T-cell (primary cell): ENCODE measurements around the gene FNBP1L. TPM values are rescaled to one million over a fixed set of nuclear protein-coding genes. Genes with fewer than 3 reads are reported as not detected.

Experiments
- ATAC-seq, 4 experiments: fragments of 200-7000 bp in 3 of 4; fragments of 150-1000 bp in 1 of 4; cut with Tn5 transposase; replicated peaks in 1 of 4; 1 replicate in 3 of 4; 2 replicates in 1 of 4; pipeline ENCODE4 v1.10.0; 2021; ENCODE audit warnings: moderate library complexity in 3 of 4, mild to moderate bottlenecking in 2 of 4, moderate number of reproducible peaks in 1 of 4
- CTCF ChIA-PET, 2 donors: fragments of 300-600 bp; sonication (Branson Sonifier 250); formaldehyde crosslinking; loops; one replicate each; lab custom pipeline; 2022; ENCODE audit warnings: antibody characterized with exemption in 2 of 2; lab: Charles Lee
- POLR2A ChIA-PET, 2 donors: fragments of 300-600 bp; sonication (Branson Sonifier 250); formaldehyde crosslinking; loops; one replicate each; lab custom pipeline; 2022; ENCODE audit warnings: antibody characterized with exemption in 2 of 2; lab: Charles Lee
- DNase-seq, 35 experiments: peaks; one replicate each; pipeline versions ENCODE4 v3.0.0 to v3.0.0-alpha.2; 2013 to 2023
- H3K27ac ChIP-seq: one replicate; pipeline ENCODE4 v1.5.1; 2013; ENCODE audit warnings: low read length
- H3K27me3 ChIP-seq, 2 experiments: replicated peaks in 1 of 2; 1 replicate in 1 of 2; 2 replicates in 1 of 2; pipeline versions ENCODE4 v1.6.1 to v1.7.0; 2013; ENCODE audit warnings: low read length in 1 of 2, mixed read lengths in 1 of 2; ENCODE audit not compliant: control insufficient read depth in 2 of 2, insufficient read depth in 2 of 2; ENCODE audit errors: extremely low read depth in 1 of 2
- H3K36me3 ChIP-seq, 2 donors: 1 replicate in 1 of 2; 2 replicates in 1 of 2; pipeline versions ENCODE4 v1.6.1 to v1.7.0; 2013; ENCODE audit warnings: low read length in 1 of 2; ENCODE audit not compliant: control insufficient read depth in 2 of 2, insufficient read depth in 1 of 2; ENCODE audit errors: extremely low read depth in 1 of 2
- H3K4me1 ChIP-seq, 2 experiments: 1 replicate in 1 of 2; 2 replicates in 1 of 2; pipeline versions ENCODE4 v1.6.1 to v1.7.0; 2013; ENCODE audit warnings: low read length in 2 of 2, mixed read lengths in 1 of 2; ENCODE audit not compliant: insufficient read depth in 2 of 2, control insufficient read depth in 1 of 2; ENCODE audit errors: extremely low read depth in 1 of 2
- H3K4me3 ChIP-seq, 2 donors: 1 replicate in 1 of 2; 2 replicates in 1 of 2; pipeline versions ENCODE4 v1.5.1 to v1.7.0; 2013; ENCODE audit warnings: mild to moderate bottlenecking in 2 of 2, low read length in 1 of 2, moderate library complexity in 1 of 2; ENCODE audit not compliant: control insufficient read depth in 1 of 2; ENCODE audit errors: extremely low read depth in 1 of 2
- H3K9me3 ChIP-seq: 2 replicates; pipeline ENCODE4 v1.7.0; 2013
- H3K27ac Mint-ChIP-seq, 2 donors: one replicate each; pipeline ENCODE4 v1.8.0; 2020 to 2021; ENCODE audit warnings: mild to moderate bottlenecking in 2 of 2, mixed read lengths in 2 of 2
- H3K27me3 Mint-ChIP-seq, 2 donors: one replicate each; pipeline ENCODE4 v1.8.0; 2021 to 2022; ENCODE audit warnings: mixed read lengths in 2 of 2
- H3K36me3 Mint-ChIP-seq: one replicate; pipeline ENCODE4 v1.8.0; 2021; ENCODE audit warnings: mixed read lengths
- H3K4me1 Mint-ChIP-seq, 3 donors: one replicate each; pipeline ENCODE4 v1.8.0; 2020 to 2022; ENCODE audit warnings: mixed read lengths in 3 of 3, mild to moderate bottlenecking in 1 of 3
- H3K4me3 Mint-ChIP-seq, 3 donors: one replicate each; pipeline ENCODE4 v1.8.0; 2020 to 2022; ENCODE audit warnings: mild to moderate bottlenecking in 3 of 3, mixed read lengths in 3 of 3, moderate library complexity in 3 of 3
- H3K9me3 Mint-ChIP-seq, 3 donors: one replicate each; pipeline ENCODE4 v1.8.0; 2020 to 2022; ENCODE audit warnings: mixed read lengths in 3 of 3
- WGBS: methylation state at CpG from one replicate; pipeline ENCODE4 v1.1.5; 2013; ENCODE audit warnings: missing lambda C conversion rate; ENCODE audit not compliant: insufficient coverage; 5-methylcytosine and 5-hydroxymethylcytosine counted together
- total RNA-seq, 35 experiments: library from RNA in 6 of 35; stranded (reverse) in 6 of 35; fragments of 120-200 nt in 1 of 35; gene quantifications; one replicate each; pipeline versions ENCODE4 v1.2.1 to v1.2.4 and lab custom pipeline; 2013 to 2026

Gene FNBP1L
- total RNA-seq = 1 to 10 TPM; 1.2 to 3.2 (median 1.6) TPM
- total RNA-seq (2013) = 0.99 TPM
- total RNA-seq (lab: John Stamatoyannopoulos, UW) = 1.2 to 70.5 (median 4.3) reads per million in 29 experiments

- peak within 1 kb of the TSS; percentile 66 to 69 for H3K27ac Mint-ChIP-seq
- peak within 1 kb of the TSS; percentile 91 to 95 (median 92) for H3K4me3 Mint-ChIP-seq
- Histone ChIP-seq H3K27ac (no peak within 1 kb of the TSS), H3K4me1 (peaks cover 8 to 22% of the 10 kb centered on the region in 2 experiments), H3K9me3 (no peaks in the 10 kb centered on the region), H3K4me3 (peak within 1 kb of the TSS; percentile 61 to 92), H3K36me3 (no peaks in the 10 kb centered on the region), H3K27me3 (peaks cover 2 to 35% of the 10 kb centered on the region in 2 experiments)
- H3K9me3 Mint-ChIP-seq = no peaks in the 10 kb centered on the region
- WGBS = under 1% methylated on average over 46 of the region's 52 CpGs
- peaks cover 15 to 24% (median 20%) of the 10 kb centered on the region in 3 donors for H3K4me1 Mint-ChIP-seq
- POLR2A ChIA-PET = no interaction called here
- peaks cover 27 to 46% of the 10 kb centered on the region in 2 donors for H3K27me3 Mint-ChIP-seq
- CTCF ChIA-PET = interaction anchor here (0.6 to 1.5 kb wide), 5 partner anchors 9 to 685 kb away, joined by 3 to 6 read pairs (median 5); no protein-coding TSS in a partner anchor
- H3K36me3 Mint-ChIP-seq = no peaks in the 10 kb centered on the region
- ATAC-seq (peak; percentile 79 to 92 (median 86)), DNase-seq (peak in 34 of 35 experiments; percentile 3 to 70 (median 44))
Measured at GRCh38 chr1:93447481-93448291, at the start of gene FNBP1L. TSS of gene FNBP1L (plus strand) at chr1:93448118. CDS start at chr1:93448282, 164 bp downstream.

DNA sequence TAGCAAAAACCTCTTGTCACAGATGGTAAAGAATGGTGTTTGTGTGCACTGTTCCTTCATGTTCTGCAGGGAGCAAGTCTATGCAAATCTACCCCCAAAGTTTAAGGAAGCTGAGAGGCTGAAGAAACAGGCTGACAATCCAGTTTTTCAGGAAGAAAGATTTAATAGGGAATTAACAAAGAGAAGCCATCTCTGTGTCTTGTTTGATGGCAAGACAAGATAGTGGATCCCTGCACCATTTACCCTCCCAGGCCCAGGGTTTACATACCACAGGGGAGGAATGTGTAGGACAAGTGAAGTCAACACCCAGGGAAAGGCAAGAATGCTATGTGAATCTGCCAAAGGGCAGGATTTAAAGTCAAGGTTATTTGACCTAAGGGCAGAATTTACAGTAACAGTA, 48.1 kb upstream of the FNBP1L start:
- Histone ChIP-seq H3K4me1 (no peaks in the 10 kb centered on the region), H3K36me3 (no peaks in the 10 kb centered on the region), H3K27ac (no peak overlapping the region), H3K9me3 (no peaks in the 10 kb centered on the region), H3K27me3 (no peaks in the 10 kb centered on the region), H3K4me3 (no peak overlapping the region)
- POLR2A ChIA-PET = no interaction called here
- ATAC-seq (no peak), DNase-seq (no peak)
- H3K9me3 Mint-ChIP-seq = no peaks in the 10 kb centered on the region
- no peaks in the 10 kb centered on the region for H3K27me3 Mint-ChIP-seq
- no peaks in the 10 kb centered on the region for H3K4me1 Mint-ChIP-seq
- H3K36me3 Mint-ChIP-seq = no peaks in the 10 kb centered on the region
- CTCF ChIA-PET = no interaction called here
- no peak overlapping the region for H3K27ac Mint-ChIP-seq
- H3K4me3 Mint-ChIP-seq = no peak overlapping the region

GRCh38 chr1:93408203-93408602, 39.7 kb upstream of the FNBP1L start:
- peaks cover 11% of the 10 kb centered on the region in 2 donors for H3K27me3 Mint-ChIP-seq
- DNase-seq (no peak), ATAC-seq (no peak)
- H3K4me1 Mint-ChIP-seq = peaks cover 0 to 3% (median 0%) of the 10 kb centered on the region in 3 donors
- H3K9me3 Mint-ChIP-seq = peaks cover 0 to 10% (median 0%) of the 10 kb centered on the region in 3 donors
- CTCF ChIA-PET = no interaction called here
- Histone ChIP-seq H3K27me3 (peaks cover 0 to 9% of the 10 kb centered on the region in 2 experiments), H3K4me3 (no peak overlapping the region), H3K27ac (no peak overlapping the region), H3K4me1 (no peaks in the 10 kb centered on the region), H3K9me3 (no peaks in the 10 kb centered on the region), H3K36me3 (no peaks in the 10 kb centered on the region)
- no peak overlapping the region for H3K4me3 Mint-ChIP-seq
- WGBS = 80% methylated on average over 1 of the region's 4 CpGs
- no peak overlapping the region for H3K27ac Mint-ChIP-seq
- H3K36me3 Mint-ChIP-seq = peaks cover 12% of the 10 kb centered on the region
- POLR2A ChIA-PET = no interaction called here

DNA sequence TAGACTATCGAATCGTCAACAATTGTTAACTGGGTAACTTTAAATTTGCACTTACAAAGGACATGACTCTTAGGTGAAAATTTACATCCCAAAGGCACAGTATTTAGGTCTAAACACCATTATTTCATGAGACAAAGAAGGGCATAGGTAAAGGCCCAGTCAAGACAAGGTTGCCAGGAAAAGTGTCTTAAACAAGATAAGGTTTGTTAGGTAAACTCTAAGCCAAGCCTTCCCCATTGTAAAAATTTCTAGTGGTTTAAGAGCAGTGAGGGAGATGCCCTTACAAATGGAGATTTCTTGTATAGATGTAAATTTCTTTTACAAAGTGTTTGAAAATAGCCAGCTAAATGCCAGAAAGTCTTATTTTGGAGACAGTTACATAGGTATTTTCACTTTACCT, 36.9 kb upstream of the FNBP1L start:
- Histone ChIP-seq H3K4me3 (no peak overlapping the region), H3K9me3 (no peaks in the 10 kb centered on the region), H3K4me1 (no peaks in the 10 kb centered on the region), H3K27ac (no peak overlapping the region), H3K27me3 (peaks cover 0 to 9% of the 10 kb centered on the region in 2 experiments), H3K36me3 (no peaks in the 10 kb centered on the region)
- peaks cover 12% of the 10 kb centered on the region for H3K36me3 Mint-ChIP-seq
- H3K4me1 Mint-ChIP-seq = peaks cover 0 to 3% (median 0%) of the 10 kb centered on the region in 3 donors
- no peak overlapping the region for H3K27ac Mint-ChIP-seq
- no CpG with 5 or more reads among the region's 2 CpGs for WGBS
- DNase-seq (no peak), ATAC-seq (no peak)
- H3K9me3 Mint-ChIP-seq = peaks cover 0 to 10% (median 0%) of the 10 kb centered on the region in 3 donors
- no peak overlapping the region for H3K4me3 Mint-ChIP-seq
- peaks cover 11% of the 10 kb centered on the region in 2 donors for H3K27me3 Mint-ChIP-seq
- POLR2A ChIA-PET = interaction anchor here in 1 of 2 donors (0.6 kb wide), 1 partner anchor 18 kb away, joined by 10 read pairs; no protein-coding TSS in a partner anchor
- CTCF ChIA-PET = no interaction called here

- no peak for ATAC-seq
- Histone ChIP-seq H3K36me3 (no peaks in the 10 kb centered on the region), H3K9me3 (no peaks in the 10 kb centered on the region), H3K4me3 (no peak overlapping the region), H3K27ac (no peak overlapping the region), H3K27me3 (peaks cover 0 to 5% of the 10 kb centered on the region in 2 experiments), H3K4me1 (no peaks in the 10 kb centered on the region)
- no peak overlapping the region for H3K27ac Mint-ChIP-seq
- no peaks in the 10 kb centered on the region for H3K4me1 Mint-ChIP-seq
- no peaks in the 10 kb centered on the region for H3K9me3 Mint-ChIP-seq
- no peak for DNase-seq
- ChIA-PET POLR2A (no interaction called here), CTCF (interaction anchor here in 1 of 2 donors (0.7 kb wide), 1 partner anchor 70 kb away, joined by 3 read pairs; no protein-coding TSS in a partner anchor)
- WGBS = 30% methylated on average over 1 of the region's 3 CpGs
- H3K27me3 Mint-ChIP-seq = peaks cover 11% of the 10 kb centered on the region in 2 donors
- no peaks in the 10 kb centered on the region for H3K36me3 Mint-ChIP-seq
- no peak overlapping the region for H3K4me3 Mint-ChIP-seq
Measured at GRCh38 chr1:93414749-93415148, 33.2 kb upstream of the FNBP1L start.

DNA sequence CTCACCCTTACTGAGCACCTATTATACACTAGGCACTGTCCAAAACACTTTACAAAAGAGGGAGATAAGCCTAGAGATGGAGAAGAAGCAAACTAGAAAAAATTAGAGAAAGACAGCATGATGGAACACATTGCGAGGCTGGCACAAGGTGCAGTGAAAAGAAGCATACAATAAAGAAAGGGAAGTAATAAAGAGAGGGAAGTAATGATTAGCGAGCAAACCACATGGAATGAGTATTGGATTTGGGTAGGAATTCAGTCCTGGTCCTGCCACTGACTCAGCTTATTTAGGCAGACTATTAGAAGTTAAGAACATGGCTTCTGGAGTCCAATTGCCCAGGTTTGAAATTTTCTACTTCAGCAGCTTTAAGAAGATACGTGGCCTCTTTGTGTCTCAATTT, 32.6 kb upstream of the FNBP1L start:
- ATAC-seq (no peak), DNase-seq (no peak)
- Histone ChIP-seq H3K27me3 (peaks cover 0 to 5% of the 10 kb centered on the region in 2 experiments), H3K36me3 (no peaks in the 10 kb centered on the region), H3K4me1 (no peaks in the 10 kb centered on the region), H3K27ac (no peak overlapping the region), H3K4me3 (no peak overlapping the region), H3K9me3 (no peaks in the 10 kb centered on the region)
- WGBS = 85% methylated on average over 2 of the region's 3 CpGs
- Mint-ChIP-seq H3K4me1 (no peaks in the 10 kb centered on the region), H3K9me3 (no peaks in the 10 kb centered on the region), H3K36me3 (no peaks in the 10 kb centered on the region), H3K27ac (no peak overlapping the region), H3K27me3 (peaks cover 11% of the 10 kb centered on the region in 2 donors), H3K4me3 (no peak overlapping the region)
- POLR2A ChIA-PET = no interaction called here
- CTCF ChIA-PET = interaction anchor here in 1 of 2 donors (0.7 kb wide), 1 partner anchor 70 kb away, joined by 3 read pairs; no protein-coding TSS in a partner anchor
